ENCODE measurements around the gene NPHP4.
"Not testable (repeated sequence)": the region's sequence is repeated elsewhere in the genome, so short reads cannot be mapped to it uniquely, and the experiment has no call there.

The NPHP4 gene

DNA sequence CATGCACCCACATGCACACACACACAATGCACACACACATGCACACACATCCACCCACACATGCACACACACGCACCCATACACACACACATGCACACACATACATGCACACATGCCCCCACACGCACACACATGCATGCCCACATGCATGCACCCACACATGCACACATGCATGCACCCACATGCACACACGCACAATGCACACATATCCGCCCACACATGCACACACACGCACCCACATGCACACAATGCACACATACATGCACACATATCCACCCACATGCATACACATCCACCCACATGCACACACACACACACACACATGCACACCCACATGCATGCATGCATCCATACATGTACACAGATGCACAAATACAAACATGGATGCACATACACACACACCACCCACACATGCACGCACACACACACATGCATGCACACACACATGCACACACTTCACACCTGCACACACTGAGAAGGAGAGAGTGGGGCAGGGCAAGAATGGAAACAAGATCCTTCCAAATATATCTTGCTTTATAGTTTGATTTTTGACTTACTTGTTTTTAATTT lies 123.2 kb downstream of the NPHP4 start:
- DNase-seq, result no peak

DNA sequence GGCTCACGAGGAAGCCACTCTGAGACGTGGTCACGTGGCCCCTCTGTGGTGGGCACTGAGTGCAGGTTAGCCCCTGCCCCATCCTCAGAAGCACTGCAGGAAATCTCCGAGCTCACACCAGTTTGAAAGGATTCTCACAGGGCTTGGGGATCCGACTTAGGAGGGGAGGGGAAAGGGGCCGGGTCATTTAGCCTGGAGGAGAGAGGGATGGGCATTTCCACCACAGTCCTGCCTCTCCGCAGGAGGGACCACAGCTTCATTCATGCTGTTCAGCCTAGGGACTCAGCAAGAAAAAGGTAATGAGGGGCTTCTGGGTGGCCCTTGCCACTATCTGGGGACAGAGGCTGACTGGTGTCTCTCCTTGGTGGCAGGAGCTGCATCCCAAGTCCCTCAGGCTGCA lies 126.5 kb downstream of the NPHP4 start:
- no peak for DNase-seq

DNA sequence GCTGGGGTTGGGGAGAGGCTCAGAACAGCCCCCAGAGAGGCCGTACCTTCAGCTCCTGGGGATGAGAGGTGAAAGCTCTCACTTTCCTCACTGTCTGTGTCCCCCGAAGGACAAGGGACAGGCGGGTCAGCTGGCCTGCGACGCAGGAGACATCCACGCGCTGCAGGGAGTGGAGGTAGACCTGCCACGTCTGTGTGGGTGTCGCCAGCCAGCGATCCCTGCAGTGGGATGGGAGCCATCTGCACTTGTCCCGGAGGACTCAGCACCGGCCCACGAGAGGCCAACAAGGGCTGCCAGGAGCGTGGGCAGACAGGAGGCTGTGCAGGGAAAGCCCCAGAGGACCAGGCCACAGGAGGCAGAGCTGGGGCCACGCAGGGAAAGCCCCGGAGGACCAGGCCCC lies 127.2 kb downstream of the NPHP4 start:
- DNase-seq, result no peak

DNA sequence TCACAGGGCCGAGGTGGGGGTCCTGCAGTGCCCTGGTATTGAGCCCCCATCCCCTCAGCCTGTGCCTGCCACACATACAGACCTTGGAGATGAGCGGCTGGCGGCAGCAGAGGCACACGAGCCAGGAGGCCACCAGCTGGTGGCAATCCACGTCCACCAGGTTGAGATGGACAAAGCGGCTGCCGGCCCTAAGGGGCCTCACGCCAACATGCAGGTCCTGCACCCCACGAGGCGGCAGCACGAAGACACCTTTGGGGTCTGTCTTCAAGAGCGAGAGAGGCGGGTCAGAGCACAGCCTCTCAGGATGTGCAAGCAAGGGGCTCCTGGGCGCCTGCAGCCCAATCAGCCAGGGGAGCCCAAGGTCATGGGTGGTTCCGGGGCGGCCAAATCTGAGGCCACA lies 128.0 kb downstream of the NPHP4 start:
- DNase-seq, result no peak

DNA sequence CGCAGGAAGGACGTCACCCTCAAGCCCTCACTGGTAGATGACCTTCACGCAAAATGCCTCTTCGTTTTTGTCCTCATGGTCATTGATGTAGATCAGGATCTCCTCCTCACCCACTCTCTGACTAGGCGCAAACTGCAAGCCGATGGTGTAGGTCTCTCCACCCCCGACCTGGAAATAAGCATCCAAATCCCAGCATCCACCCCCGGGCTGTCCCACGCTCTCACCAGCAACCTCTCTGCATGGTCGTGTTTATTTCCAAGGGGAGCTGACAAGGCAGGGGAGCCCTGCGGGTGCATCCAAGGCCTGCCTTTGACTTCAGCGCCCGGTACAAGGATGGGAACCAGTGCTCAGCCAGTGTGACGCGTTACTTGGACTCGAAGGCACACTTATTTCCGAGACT lies 129.0 kb downstream of the NPHP4 start:
- DNase-seq, result no peak

DNA sequence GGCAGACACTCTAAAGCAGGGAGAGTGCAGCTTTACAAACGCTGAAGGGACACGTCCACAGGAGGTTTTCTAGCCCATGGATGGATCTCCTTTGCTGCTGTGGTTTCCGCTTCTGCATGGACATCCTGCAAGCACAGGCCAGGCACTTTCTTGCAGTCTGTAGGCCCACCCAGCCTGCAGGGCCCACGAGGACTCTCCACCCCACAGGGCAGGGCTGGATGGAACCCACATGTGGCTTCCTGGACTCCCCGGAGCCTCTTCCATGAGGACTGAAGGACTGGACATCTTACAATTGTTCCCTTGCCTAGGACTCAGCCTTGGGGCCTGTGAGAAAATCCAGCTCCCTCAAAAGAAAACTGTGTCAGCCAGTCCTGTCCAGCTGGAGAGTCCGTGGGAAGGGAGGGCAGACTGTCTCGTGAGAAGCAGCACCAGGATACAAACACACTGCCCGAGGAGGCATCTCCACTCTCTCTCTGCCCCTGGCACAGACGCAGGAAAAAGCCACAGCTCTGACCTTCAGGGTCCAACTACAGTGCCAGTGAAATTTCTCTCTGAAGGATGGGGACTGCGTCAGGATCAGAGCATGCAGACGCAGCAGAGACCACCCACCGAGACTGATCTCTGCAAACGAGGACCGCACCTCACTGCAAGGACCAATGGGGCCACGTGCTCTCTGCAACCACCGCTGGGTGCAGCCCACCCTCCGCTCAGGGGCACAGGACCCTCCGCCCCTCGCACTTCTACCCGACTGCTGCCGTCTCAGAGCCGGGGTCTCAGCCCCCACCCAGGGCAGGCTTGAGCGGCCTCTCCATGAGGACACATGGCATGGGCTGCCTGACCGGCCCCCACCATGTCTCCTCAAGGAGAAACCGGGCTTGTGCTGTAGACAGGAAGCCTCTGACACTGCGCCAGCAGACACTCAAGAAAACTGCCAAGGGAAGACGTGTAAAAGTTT lies 130.1 kb downstream of the NPHP4 start:
- DNase-seq, result no peak

DNA sequence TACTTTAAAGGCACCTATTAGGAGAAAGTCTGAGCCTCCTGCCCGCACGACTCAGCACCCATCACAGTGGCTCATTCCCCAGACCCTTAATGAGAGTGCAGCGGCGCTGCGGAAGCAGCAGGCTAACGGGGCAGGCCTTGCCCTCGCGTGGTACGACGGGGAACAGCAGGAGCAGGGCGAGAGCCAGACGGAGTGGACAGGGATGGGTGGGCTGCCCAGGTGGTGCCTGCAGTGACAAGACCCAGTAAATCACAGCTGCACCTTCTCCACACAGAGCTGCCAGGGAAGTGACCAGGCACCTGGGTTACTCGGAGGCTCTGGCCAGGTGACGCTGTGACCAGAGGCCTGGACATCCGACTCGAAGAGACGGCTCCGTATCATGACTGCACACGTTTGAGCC lies 131.9 kb downstream of the NPHP4 start:
- no peak for DNase-seq

DNA sequence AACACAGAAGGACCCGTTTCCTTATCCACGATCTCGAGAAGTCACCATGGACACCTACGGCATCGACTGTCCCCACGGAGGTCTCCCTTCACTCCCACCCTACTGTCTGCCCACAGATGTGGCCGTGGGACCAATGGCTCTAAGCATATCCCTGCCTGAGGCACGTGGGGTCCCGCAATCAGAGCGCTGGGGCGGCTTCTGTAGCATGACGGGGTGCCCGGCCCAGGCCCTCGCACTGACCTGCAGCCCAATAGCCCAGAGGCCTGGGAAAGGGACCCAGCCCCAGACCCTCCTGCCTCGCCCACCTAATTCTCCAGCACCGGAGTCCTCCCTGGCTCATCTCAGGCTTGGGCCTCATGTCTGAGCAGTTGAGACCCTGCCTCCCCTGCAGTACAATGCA lies 132.5 kb downstream of the NPHP4 start:
- DNase-seq, result no peak

DNA sequence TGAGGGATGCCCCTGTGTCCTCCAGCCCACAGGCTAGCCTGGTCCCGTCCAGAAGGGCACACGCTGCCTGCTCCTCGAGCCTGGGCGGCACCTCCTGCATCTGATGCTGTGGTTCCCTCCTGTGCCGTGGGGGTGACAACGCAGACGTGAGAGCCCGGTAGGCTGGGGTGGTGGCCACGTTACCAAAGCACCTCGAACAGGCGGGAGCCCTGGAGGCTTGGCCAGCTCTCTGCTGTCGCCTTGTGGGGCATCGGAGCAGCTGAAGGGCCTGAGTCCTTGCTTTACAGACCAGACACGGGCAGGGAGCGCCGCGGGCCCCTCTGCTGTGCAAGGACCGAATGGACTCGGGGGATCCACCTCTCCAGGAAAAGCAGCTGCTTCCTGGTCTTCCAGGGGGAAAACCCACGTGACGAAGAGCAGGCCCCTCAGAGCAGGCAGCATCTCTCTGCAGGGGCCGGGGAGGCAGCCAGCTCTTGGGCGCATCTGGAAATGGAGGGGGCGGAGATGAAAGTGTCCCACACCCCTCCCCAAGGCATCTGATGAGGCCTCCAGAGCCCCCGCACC lies 133.3 kb downstream of the NPHP4 start:
- DNase-seq, result no peak

DNA sequence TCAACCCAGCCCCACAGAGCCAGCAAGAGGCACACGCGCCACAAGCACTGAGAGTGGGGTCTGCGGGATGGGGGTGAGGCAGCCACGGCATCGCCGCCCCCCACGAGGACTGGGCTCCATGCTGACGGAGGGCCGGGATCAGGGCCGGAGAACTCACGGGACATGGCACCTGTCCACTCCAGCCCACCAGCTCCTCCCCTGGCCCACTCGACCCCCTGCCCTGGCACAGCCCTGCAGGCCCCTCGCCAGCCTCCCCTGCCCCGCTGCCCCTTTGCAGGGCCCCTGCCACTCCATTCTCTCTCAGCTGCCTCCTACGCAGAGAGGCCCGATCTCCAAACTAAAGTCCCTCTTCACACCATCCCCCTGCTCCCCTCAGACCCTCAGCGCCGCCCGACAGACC lies 134.0 kb downstream of the NPHP4 start:
- DNase-seq, result no peak

DNA sequence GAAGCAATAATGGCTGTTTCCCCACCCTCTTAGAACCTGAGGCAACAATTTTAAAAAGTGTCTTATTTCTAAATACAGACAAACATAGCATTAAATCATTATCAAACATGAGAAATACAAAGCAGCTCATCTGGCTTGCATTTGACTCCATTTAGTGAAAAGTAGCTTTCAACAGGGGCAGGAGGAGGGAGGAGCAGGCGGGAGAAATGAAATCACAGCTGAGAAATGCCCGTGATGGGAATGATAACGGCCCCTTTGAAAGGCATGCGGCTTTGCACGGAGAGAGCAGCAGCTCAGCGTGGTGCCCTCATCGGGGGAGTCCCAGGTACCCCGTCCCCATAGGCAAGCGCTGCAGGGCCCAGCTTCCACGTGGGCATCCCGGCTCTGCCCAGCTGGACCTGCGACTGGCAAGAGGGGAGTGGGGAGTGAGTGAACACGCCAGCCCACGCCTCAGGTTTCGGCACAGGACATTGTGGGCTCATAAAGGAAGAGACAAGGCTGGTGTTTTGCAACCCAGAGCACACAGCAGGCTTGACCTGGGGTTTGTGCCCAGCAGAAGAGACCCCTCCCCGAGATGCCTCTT lies 134.6 kb downstream of the NPHP4 start:
- DNase-seq, result no peak

DNA sequence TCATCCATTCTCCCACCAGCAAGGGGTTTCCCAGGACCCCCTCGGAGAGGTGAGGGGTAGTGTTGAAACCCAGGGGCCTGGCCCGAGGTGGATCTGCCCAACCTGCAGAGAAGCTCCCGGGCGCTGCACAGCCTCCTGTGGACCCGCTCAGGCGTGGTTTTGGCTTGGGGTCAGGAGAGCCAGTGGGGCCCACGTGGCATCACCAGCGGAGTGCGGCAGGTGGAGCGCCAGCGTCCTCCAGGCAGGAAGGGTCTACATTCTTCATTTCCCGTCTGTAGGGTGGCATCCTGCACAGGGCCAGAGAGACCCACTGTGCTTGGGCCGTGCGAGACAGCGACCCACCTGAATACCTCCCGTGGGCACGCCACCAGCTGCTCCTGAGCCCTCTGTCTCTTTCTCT lies 135.2 kb downstream of the NPHP4 start:
- DNase-seq, result no peak

DNA sequence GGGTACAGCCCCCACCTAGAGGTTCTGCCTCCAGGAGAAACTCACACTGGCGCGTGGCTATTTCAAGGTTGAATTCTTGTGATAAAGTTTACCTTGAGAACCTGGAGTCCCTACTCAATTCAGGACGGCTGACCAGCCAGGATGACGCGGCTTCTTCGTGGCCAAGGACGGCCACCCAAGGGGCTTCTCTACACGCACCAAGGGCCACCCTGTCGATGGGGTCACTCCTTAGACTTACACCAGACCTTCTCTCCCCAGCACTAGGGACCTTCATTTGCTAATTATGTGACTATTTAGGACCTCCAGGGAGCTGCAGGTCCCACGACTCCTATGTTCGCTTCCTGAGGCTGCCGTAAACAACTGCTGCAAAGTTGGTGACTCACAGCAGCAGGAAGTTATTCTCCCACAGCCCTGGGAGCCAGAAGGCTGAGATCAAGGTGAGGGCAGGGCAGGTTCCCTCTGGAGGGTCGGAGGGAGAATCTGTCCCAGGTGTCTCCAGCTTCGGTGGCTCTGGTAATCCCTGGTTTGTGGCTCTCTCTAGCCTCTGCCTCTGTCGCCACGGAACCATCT lies 135.9 kb downstream of the NPHP4 start:
- no peak for DNase-seq

DNA sequence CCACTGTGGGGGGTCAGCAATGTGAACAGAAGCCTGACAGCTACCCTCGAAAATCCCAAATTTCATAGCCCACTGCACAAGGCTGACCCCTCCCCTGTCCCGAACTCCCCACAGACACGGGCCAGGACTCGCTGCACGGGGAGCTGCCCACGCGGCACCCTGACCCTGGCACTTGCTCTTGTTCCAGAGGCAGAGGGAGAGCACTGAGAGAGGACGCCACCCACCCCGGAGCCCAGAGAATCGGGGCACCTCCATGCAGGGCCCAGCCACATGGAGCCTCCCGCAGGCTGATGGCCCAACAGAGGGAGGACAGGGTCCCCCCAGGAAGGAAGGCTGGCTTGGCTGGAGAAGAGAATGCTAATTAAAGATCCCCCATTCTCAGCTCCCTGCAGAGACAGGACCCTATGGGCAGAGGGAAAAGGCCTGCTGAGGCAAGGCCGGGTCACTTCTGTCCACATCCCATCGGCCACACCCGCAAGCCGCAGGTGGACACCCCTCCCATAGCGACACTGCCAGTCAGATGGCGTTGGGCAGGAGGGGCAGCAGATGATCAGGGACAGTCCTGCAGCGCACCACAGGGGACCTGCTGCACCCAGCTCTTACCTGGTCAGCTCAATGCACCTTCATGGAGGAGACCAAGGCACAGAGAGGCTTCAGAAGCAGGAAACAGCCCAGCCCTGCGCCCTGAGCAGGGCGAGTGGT lies 136.9 kb downstream of the NPHP4 start:
- DNase-seq, result no peak

DNA sequence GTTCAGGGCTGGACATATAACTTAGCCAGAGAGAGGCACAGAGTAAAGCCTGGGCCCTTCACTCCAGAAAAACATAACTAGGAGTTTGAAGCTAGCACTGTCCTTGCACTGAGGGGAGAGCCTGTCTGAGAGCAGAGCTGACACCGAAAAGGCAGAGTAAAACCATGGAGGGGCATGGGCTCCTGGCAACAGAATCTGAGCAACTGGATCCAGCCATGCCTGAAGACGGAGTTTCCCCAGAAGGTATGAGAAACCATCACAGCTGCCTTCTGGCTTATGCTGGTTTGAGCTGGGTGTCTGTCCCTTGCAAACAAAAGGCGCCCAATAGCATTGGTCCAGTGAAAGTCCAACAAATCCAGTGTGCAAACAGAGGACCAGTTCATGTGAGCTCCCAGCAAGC lies 137.5 kb downstream of the NPHP4 start:
- no peak for DNase-seq

DNA sequence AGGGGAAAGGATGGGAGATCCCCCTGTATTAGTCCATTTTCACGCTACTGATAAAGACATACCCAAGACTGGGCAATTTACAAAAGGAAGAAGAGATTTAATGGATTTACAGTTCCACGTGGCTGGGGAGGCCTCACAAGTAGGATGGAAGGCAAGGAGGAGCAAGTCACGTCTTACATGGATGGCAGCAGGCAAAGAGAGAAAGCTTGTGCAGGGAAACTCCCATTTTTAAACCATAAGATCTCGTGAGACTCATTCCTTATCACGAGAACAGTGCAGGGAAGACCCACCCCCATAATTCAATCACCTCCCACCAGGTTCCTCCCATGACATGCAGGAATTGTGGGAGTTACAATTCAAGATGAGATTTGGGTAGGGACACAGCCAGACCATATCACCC lies 138.4 kb downstream of the NPHP4 start:
- DNase-seq, result not testable (repeated sequence)

DNA sequence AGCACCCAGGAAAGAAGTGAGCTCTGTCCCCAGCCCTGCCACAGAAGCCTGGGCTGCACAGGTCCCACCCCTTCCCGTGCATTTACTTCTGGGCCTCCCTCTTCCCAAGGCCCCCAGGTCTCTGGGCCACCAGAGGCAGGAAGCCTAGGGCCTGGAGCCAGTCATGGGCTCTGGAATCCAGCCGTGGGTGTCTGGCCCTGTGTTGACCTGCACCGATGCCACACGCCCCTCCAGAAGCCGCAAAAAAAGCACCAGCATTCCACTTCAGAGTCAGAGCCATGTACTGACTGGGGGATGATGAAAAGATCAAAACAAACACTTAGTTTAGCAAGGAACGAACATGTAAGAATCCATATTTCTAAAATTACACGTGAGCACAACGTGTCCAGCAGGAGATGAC lies 141.7 kb downstream of the NPHP4 start:
- no peak for DNase-seq

DNA sequence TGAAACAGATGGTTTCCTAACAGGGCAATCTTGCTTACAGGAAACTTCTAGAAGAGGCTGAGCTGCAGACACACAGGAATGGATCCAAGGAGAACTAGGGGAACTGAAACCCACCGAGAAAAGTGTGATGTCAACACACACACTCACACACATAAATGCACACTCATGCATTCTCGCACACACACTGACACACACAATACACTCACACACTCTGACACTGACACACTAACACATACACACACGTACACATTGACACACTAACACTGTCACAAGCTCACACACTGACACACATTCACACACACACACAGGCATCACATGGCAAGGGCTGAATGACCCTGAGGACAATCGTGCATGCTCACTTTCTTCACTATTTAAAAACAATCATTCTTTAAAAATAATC lies 142.7 kb downstream of the NPHP4 start:
- DNase-seq, result no peak

DNA sequence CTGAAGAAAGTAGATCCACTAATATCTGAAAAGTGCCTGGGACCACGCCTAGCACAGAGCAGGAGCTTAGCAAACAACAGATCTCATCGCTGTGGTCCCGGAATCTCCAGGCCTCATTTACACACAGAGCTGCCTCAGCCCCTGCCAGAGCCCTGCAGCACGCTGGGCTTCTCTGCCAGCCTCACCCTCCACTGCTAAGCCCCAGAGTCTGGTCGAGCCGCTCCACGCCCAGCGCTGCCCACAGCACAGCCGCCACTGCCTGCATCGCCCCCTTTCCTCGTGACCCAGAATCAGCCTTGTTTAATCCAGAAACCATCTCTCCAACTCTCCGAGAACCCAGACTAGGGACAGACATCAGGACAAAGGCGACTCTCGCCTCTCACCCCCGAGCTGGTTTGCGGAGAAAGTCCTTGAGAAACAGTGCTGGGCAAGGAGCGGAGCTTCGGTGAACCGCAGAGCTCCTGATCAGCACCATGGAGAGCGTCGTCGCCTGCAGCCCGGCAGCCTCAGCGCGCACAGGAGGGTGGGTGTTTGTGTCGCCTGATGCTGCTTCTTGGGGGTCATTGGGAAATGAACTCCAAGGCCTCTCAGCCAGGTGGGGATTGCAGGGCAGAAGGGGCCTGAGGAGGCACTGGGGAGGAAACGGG lies 145.1 kb downstream of the NPHP4 start:
- no peak for DNase-seq

DNA sequence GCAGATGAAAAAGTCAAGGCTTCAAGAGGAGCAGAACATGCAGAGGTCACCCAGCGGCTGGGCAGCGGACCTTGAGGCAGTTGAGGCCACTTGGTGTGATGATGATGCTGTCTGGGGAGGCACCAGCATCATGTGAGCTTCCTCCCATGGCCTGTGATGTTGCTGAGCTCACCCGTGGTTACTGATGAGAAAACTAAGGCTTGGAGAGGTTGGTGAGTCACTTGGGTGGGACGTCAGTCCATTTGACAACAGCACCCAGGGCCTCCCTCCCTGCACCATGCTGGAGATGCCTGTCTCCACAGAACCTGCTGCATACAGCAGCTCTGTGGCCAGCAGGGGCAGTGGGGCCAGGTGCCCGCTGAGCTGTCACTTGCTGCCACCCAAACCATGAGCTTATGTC lies 146.8 kb downstream of the NPHP4 start:
- DNase-seq, result no peak

DNA sequence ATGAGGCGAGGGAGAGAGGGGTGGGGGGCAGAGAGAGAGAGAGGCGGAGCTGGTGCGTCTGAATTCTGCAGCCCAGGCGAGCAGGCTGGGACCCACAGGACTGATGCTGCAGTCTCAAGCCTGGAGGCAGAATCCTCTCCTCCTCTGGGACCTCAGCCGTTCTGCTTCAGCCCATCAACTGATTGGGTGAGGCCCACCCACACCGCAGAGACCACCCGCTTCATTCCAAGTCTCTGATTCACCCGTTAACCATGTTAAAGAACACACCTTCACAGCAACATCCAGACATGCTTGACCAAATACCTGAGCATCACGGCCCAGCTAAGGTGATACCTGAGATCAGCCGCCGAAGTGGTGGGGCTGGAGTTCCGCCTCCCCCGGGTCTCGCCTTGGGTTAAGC lies 147.8 kb downstream of the NPHP4 start:
- DNase-seq, result no peak

DNA sequence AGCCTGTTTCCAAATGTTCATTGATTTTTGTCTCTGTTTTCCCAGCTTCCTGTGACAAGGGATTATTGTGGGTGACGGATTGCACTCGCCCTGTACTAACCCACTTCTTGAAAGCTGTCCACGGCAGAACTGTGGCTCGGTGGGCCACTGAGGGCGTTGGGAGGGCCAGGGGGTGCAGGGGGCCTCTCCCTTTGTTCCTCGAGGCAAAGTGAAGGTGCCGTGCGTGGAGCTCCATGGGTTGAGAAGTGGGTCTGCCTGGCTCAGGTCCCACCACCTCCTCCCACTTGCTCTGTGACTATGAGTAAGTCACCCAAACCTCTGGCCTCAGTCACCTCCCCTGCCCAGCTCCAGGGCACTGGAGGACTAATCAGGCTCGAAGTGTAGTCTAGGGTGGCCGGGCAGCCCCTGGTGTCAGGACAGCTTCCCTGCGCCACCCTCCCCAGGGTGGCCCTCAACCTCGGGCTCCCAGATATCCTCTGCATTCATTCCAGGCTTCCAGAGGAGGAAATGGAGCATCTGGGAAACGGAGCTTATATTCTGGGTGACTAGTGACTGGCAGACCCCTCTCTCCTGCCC lies 148.6 kb downstream of the NPHP4 start:
- no peak for DNase-seq
